DND-41 (cell line): ENCODE measurements around the gene NDUFB5.

Experiments used
- CTCF ChIP-seq: IDR thresholded peaks from 2 replicates; pipeline ENCODE4 v1.5.1; 2012; ENCODE audit warnings: borderline replicate concordance, low read length, moderate library complexity, mild to moderate bottlenecking; ENCODE audit not compliant: poor library complexity, severe bottlenecking; ENCODE audit errors: extremely low read depth
- EZH2 ChIP-seq: IDR thresholded peaks from 3 replicates; pipeline ENCODE4 v1.6.1; 2012; ENCODE audit warnings: borderline replicate concordance, low read depth, mild to moderate bottlenecking, moderate library complexity, low read length, inconsistent platforms; ENCODE audit not compliant: severe bottlenecking

GRCh38 chr3:179661777-179662176, 57.2 kb downstream of the NDUFB5 start:
- TF ChIP-seq CTCF (no peak), EZH2 (no peak)
